NCI-H2171 treated with DMSO at 0.1 percent for 48 hours (cell line): ENCODE data around the gene ITSN2.
"Not testable (repeated sequence)": the region's sequence is repeated elsewhere in the genome, so short reads cannot be mapped to it uniquely, and the experiment has no call there.

Experiments
- DNase-seq: peaks from one replicate; lab custom pipeline; 2025; lab: John Stamatoyannopoulos, UW

The ITSN2 gene

GRCh38 chr2:24211408-24211807 lies 148.9 kb downstream of the ITSN2 start:
- DNase-seq: no peak

GRCh38 chr2:24210723-24211122 lies 149.6 kb downstream of the ITSN2 start:
- DNase-seq: no peak

GRCh38 chr2:24210106-24210455 lies 150.3 kb downstream of the ITSN2 start:
- no peak for DNase-seq

GRCh38 chr2:24209389-24210105 lies 150.8 kb downstream of the ITSN2 start:
- no peak for DNase-seq

- DNase-seq: no peak
Measured at GRCh38 chr2:24208490-24208889, 151.8 kb downstream of the ITSN2 start.

GRCh38 chr2:24207359-24207758 lies 153.0 kb downstream of the ITSN2 start:
- no peak for DNase-seq

GRCh38 chr2:24206714-24207113 lies 153.6 kb downstream of the ITSN2 start:
- DNase-seq: no peak

GRCh38 chr2:24206242-24206641 lies 154.1 kb downstream of the ITSN2 start:
- no peak for DNase-seq

- no peak for DNase-seq
Measured at GRCh38 chr2:24205131-24205530, 155.2 kb downstream of the ITSN2 start.

- DNase-seq: no peak
Measured at GRCh38 chr2:24204505-24204904, 155.8 kb downstream of the ITSN2 start.

- DNase-seq: no peak
Measured at GRCh38 chr2:24203787-24204150, 156.6 kb downstream of the ITSN2 start.

GRCh38 chr2:24203029-24203786 lies 157.1 kb downstream of the ITSN2 start:
- DNase-seq: no peak

- DNase-seq: no peak
Measured at GRCh38 chr2:24200799-24201198, 159.5 kb downstream of the ITSN2 start.

GRCh38 chr2:24199968-24200590 lies 160.3 kb downstream of the ITSN2 start:
- no peak for DNase-seq

- DNase-seq: not testable (repeated sequence)
Measured at GRCh38 chr2:24197213-24197612, 163.1 kb downstream of the ITSN2 start.

GRCh38 chr2:24191848-24192247 lies 168.5 kb downstream of the ITSN2 start:
- no peak for DNase-seq

GRCh38 chr2:24191156-24191555 lies 169.2 kb downstream of the ITSN2 start:
- DNase-seq: no peak

GRCh38 chr2:24190503-24190902 lies 169.8 kb downstream of the ITSN2 start:
- DNase-seq: no peak

GRCh38 chr2:24189551-24189950 lies 170.8 kb downstream of the ITSN2 start:
- no peak for DNase-seq

- DNase-seq: no peak
Measured at GRCh38 chr2:24183366-24184069, 176.8 kb downstream of the ITSN2 start.

GRCh38 chr2:24182507-24182906 lies 177.8 kb downstream of the ITSN2 start:
- DNase-seq: no peak

- no peak for DNase-seq
Measured at GRCh38 chr2:24181849-24182248, 178.5 kb downstream of the ITSN2 start.

- DNase-seq: no peak
Measured at GRCh38 chr2:24179683-24180082, 180.7 kb downstream of the ITSN2 start.
